ENCODE results near the gene SYNE1. TPM values are rescaled to one million over a fixed set of nuclear protein-coding genes. Genes with fewer than 3 reads are reported as not detected.

SYNE1 gene
- total RNA-seq, 4 donors from 2014 or later, result 120 to 163 (median 137) TPM

- Histone ChIP-seq H3K4me1 (peaks cover 0 to 29% (median 0%) of the 10 kb centered on the region in 4 donors), H3K9me3 (no peaks in the 10 kb centered on the region), H3K36me3 (peaks cover 0 to 30% (median 10%) of the 10 kb centered on the region in 3 donors), H3K27me3 (no peaks in the 10 kb centered on the region), H3K27ac (no peak overlapping the region), H3K4me3 (no peak overlapping the region)
- WGBS, 2 donors, result 84 to 91% methylated on average over 6 of the region's 6 CpGs
- no peak for TF ChIP-seq EP300 (IDR thresholded peaks at IDR 0.05)
- no peak for TF ChIP-seq POLR2A (IDR thresholded peaks at IDR 0.05)
- no peak for TF ChIP-seq CTCF (IDR thresholded peaks at IDR 0.05)
- DNase-seq (ENCODE audit: low spot score in 2 of 2), result no peak
Measured at GRCh38 chr6:152295920-152296319, 341.2 kb downstream of the SYNE1 start.

GRCh38 chr6:152295346-152295745 is 341.8 kb downstream of the SYNE1 start:
- no peaks in the 10 kb centered on the region for H3K9me3 ChIP-seq
- H3K4me1 ChIP-seq, result peaks cover 0 to 23% (median 0%) of the 10 kb centered on the region in 4 donors
- TF ChIP-seq POLR2A (IDR thresholded peaks at IDR 0.05) (no peak), EP300 (IDR thresholded peaks at IDR 0.05) (peak in 1 of 2 donors; percentile 66)
- WGBS, 2 donors, result 73 to 83% methylated on average over 3 of the region's 3 CpGs
- H3K27ac ChIP-seq, result no peak overlapping the region
- no peaks in the 10 kb centered on the region for H3K27me3 ChIP-seq
- no peak overlapping the region for H3K4me3 ChIP-seq
- DNase-seq (ENCODE audit: low spot score in 2 of 2), result peak in 1 of 2 donors; percentile 48
- H3K36me3 ChIP-seq, result peaks cover 0 to 34% (median 10%) of the 10 kb centered on the region in 3 donors

DNA sequence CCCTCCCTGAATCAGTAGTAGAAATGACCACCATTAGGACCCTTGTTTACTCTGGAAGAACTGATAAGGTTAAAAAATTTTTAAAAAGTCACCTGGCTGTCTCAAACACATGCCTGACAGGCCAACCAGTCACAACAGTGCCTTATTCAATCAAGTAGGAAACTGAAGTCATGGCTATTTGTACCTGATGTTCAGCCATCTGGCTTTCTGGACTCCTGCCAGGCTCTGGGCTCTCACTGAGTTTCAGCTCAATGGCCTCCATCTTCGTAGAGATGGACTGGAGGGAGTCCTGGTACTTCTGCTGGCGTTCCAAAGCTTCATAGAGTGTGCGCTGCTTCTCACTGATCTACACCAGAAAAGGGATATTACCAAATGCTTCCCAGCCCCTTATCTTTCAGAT is 343.8 kb downstream of the SYNE1 start:
- H3K4me3 ChIP-seq, result no peak overlapping the region
- DNase-seq (ENCODE audit: low spot score in 2 of 2), result no peak
- H3K36me3 ChIP-seq, result peaks cover 0 to 54% (median 10%) of the 10 kb centered on the region in 3 donors
- 85 to 86% methylated on average over 3 of the region's 3 CpGs for WGBS, 2 donors
- H3K27ac ChIP-seq, result no peak overlapping the region
- no peak for TF ChIP-seq CTCF (IDR thresholded peaks at IDR 0.05)
- no peak for TF ChIP-seq EP300 (IDR thresholded peaks at IDR 0.05)
- TF ChIP-seq POLR2A (IDR thresholded peaks at IDR 0.05), result no peak
- peaks cover 0 to 12% (median 0%) of the 10 kb centered on the region in 4 donors for H3K4me1 ChIP-seq
- no peaks in the 10 kb centered on the region for H3K27me3 ChIP-seq
- no peaks in the 10 kb centered on the region for H3K9me3 ChIP-seq

DNA sequence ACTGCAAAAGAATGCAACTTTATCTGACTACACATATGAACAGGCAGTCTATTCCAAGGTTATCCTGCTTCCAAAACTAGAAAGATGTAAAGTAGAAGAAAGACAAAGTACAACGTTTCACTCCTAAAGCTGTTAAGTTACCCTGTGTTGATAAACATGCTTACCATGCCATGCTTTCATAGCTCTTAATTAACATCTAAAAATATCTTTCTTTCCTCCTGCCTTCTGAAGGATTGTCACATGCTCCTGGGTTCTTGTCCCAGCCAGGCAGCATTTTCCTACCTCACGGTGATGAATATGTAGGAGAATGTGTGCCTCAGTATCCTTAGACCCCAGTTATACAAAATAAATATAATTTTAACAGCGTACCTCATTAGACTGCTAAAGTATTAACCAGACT is 344.6 kb downstream of the SYNE1 start:
- no peak overlapping the region for H3K4me3 ChIP-seq
- peaks cover 0 to 59% (median 10%) of the 10 kb centered on the region in 3 donors for H3K36me3 ChIP-seq
- H3K27me3 ChIP-seq, result no peaks in the 10 kb centered on the region
- no peaks in the 10 kb centered on the region for H3K9me3 ChIP-seq
- DNase-seq (ENCODE audit: low spot score in 2 of 2), result no peak
- H3K4me1 ChIP-seq, result peaks cover 0 to 12% (median 0%) of the 10 kb centered on the region in 4 donors
- 89 to 91% methylated on average over 3 of the region's 3 CpGs for WGBS, 2 donors
- no peak overlapping the region for H3K27ac ChIP-seq
- no peak for TF ChIP-seq POLR2A (IDR thresholded peaks at IDR 0.05)
- TF ChIP-seq EP300 (IDR thresholded peaks at IDR 0.05), result no peak
- no peak for TF ChIP-seq CTCF (IDR thresholded peaks at IDR 0.05)

GRCh38 chr6:152290693-152291092 is 346.5 kb downstream of the SYNE1 start:
- Histone ChIP-seq H3K27me3 (no peaks in the 10 kb centered on the region), H3K4me3 (no peak overlapping the region), H3K36me3 (peaks cover 0 to 75% (median 10%) of the 10 kb centered on the region in 3 donors), H3K4me1 (no peaks in the 10 kb centered on the region), H3K9me3 (no peaks in the 10 kb centered on the region), H3K27ac (no peak overlapping the region)
- TF ChIP-seq EP300 (IDR thresholded peaks at IDR 0.05), result no peak
- TF ChIP-seq POLR2A (IDR thresholded peaks at IDR 0.05), result no peak
- TF ChIP-seq CTCF (IDR thresholded peaks at IDR 0.05), result no peak
- DNase-seq (ENCODE audit: low spot score in 2 of 2), result no peak
